ENCODE results near the gene CCDC88B. TPM values are rescaled to one million over a fixed set of nuclear protein-coding genes. Genes with fewer than 3 reads are reported as not detected.

Gene CCDC88B
- total and polyA plus RNA-seq, 10 of the 15 experiments (the other 5 are each of a cell fraction or from before 2014, with no cell fraction given), result 0.24 to 66.0 (median 19.2) TPM

GRCh38 chr11:64401775-64402174, 61.8 kb downstream of the CCDC88B start:
- Histone ChIP-seq H3K27me3 (replicated peaks in 1 of 2; ENCODE audit: control insufficient read depth in 2 of 2, insufficient read depth in 2 of 2, low read length in 1 of 2) (no peaks in the 10 kb centered on the region; a peak in 1 of 4 replicates), H3K36me3 (ENCODE audit: control insufficient read depth in 2 of 2, insufficient read depth in 2 of 2, low read length in 1 of 2) (no peaks in the 10 kb centered on the region), H4K20me1 (ENCODE audit: control insufficient read depth, insufficient read depth) (no peaks in the 10 kb centered on the region), H3K4me1 (ENCODE audit: control insufficient read depth, insufficient read depth, low read length) (no peaks in the 10 kb centered on the region), H3K9me3 (replicated peaks; ENCODE audit: control insufficient read depth, insufficient read depth, low read length) (no peaks in the 10 kb centered on the region), H2AFZ (ENCODE audit: control insufficient read depth, low read depth, low read length) (no peak overlapping the region), H3K4me3 (no peak overlapping the region), H3K27ac (ENCODE audit: control insufficient read depth, insufficient read depth) (no peak overlapping the region), H3K79me2 (ENCODE audit: control insufficient read depth, insufficient read depth, low read length) (no peaks in the 10 kb centered on the region), H3K9ac (ENCODE audit: control insufficient read depth, insufficient read depth, low read length) (no peak overlapping the region), H3K4me2 (ENCODE audit: control insufficient read depth, insufficient read depth) (no peak overlapping the region)
- ATAC-seq (no peak), FAIRE-seq (no peak), DNase-seq (ENCODE audit: low read depth, low spot score) (no peak)
- in situ Hi-C loops (cut with MboI) (no loop called here), intact Hi-C loops (cut with micrococcal nuclease; ENCODE audit: unreplicated experiment) (no loop called here)
- ChIA-PET CTCF (no interaction called here), RAD21 (ENCODE audit: unreplicated experiment) (no interaction called here), POLR2A (no interaction called here), SMC1A (ENCODE audit: uncharacterized antibody, unreplicated experiment) (no interaction called here)
- BruUV-seq (replicated peaks), result no TSS peak
- TF ChIP-seq CTCF (IDR thresholded peaks at IDR 0.05 in 2 of 3, conservative IDR thresholded peaks at IDR 0.05 in 1 of 3; ENCODE audit: control insufficient read depth in 2 of 3, extremely low read depth in 1 of 3, insufficient read depth in 1 of 3, low read depth in 3 of 3, low read length in 3 of 3) (no peak), BACH1 (IDR thresholded peaks at IDR 0.05; ENCODE audit: borderline replicate concordance) (no peak), STAT1 (conservative IDR thresholded peaks at IDR 0.05) (no peak), E4F1 (IDR thresholded peaks at IDR 0.05; ENCODE audit: borderline replicate concordance, partially characterized antibody) (no peak), ATF3 (IDR thresholded peaks at IDR 0.05; ENCODE audit: borderline replicate concordance, extremely low read depth, low read depth, low read length) (no peak), YBX1 (IDR thresholded peaks at IDR 0.05) (no peak), HCFC1 (IDR thresholded peaks at IDR 0.05; ENCODE audit: low read length) (no peak), RBBP5 (conservative IDR thresholded peaks at IDR 0.05) (no peak)
- 26% methylated on average over 7 of the region's 7 CpGs for WGBS (ENCODE audit: insufficient coverage, insufficient replicate concordance, low lambda C conversion rate, missing lambda C conversion rate)
